ENCODE results near the gene FSCN2.

The FSCN2 gene

DNA sequence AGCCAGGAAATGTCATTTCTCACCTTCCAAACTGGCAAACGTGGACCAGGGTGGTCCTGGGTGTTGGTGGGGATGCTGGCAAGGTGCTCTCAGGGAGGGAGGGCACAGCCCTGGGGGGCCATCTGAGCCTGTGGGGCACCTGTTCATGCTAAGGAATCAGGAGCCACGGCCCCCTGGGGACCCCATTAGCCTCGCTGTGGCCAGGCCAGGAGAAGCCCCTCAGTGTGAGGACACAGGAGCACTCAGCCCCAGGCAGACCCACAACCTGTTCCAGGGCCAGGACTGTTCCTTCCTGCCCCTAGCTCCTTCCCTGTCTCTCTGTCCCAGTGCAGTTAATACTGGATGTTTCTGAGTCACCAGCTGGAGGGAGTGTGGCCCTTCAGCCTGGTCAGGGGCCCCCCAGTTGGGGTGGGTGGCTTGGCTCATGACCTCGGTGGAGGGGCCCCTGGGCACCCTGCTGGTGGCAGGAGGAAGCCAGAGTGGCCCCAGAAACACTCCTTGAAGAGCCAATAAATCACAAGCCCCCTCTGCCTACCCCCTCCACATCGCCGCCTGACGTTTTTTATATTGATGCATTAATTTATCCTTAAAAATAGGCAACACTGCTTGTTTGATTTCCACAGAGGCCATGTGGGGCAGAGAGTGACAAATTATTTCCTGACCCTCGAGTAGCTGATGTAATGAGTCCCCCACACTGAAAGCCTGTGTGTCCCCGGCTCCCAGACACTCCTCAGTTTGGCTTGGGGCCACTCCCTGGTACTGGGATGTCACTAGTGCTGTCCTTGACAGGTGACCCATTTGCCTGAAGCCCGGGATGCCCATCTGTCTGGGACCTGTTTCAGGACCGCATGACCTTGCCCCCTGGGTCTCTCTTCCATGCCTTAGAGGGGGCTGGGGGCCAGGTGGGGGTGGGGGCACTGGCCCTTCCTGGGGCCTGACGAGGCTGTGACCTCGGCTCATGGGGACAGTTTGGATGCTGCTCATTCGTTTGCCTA, 37.9 kb upstream of the FSCN2 start:
- no peak for DNase-seq

DNA sequence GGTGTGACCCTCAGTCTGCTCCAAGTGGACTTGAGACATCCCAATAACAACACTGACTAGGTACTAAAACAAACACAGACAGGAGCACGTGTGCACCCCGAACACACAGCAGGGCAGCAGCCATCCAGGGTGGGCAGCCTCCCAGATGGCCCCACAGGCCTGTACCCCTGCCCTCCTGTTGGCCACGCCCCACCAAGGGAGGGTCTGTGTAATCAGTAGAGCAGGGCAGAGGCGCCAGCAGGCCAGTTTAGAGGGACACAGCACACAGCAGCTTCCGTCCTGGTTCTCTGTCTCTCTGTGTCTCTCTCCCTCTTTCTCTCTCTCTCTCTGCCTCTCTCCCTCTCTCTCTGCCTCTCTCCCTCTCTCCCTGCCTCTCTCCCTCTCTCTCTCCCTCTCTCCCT, 37.0 kb upstream of the FSCN2 start:
- DNase-seq, result no peak

DNA sequence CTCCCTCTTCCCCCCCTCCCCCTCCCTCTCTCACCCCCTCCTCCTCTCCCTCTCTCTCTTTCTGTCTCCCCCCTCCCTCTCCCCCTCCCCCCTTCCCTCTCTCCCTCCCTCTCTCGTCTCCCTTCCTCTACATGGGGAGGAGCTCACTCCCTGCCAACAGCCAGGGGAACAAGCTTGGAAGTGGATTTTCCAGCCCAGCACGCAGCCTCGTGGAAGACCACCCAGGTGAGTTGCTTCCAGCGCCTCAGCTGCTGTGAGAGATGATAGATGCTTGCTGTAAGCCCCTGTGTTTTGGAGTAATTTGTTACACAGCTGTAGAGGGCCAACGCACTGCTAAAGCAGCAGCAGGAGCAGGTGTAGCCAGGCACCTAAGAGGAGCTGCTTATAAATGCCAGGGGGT, 36.4 kb upstream of the FSCN2 start:
- DNase-seq, result peak in 1 of 3 experiments; percentile 19

GRCh38 chr17:81492202-81492601, 36.0 kb upstream of the FSCN2 start:
- DNase-seq, result no peak

DNA sequence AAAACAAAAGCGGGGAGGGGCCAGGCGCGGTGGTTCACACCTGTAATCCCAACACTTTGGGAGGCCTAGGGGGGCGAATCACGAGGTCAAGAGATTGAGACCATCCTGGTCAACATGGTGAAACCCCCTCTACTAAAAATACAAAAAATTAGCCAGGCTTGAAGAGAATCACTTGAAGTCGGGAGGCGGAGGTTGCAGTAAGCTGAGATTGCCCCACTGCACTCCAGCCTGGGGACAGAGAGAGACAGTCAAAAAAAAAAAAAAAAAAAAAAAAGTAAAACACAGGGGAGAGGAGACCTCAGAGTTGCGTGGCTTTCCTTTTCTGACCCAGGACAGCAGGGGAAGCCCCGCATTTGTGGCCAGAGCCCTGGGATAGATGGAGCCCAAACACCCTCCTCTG, 35.5 kb upstream of the FSCN2 start:
- DNase-seq, result no peak

- DNase-seq, result no peak
Observed at GRCh38 chr17:81493198-81494038, 34.8 kb upstream of the FSCN2 start.

DNA sequence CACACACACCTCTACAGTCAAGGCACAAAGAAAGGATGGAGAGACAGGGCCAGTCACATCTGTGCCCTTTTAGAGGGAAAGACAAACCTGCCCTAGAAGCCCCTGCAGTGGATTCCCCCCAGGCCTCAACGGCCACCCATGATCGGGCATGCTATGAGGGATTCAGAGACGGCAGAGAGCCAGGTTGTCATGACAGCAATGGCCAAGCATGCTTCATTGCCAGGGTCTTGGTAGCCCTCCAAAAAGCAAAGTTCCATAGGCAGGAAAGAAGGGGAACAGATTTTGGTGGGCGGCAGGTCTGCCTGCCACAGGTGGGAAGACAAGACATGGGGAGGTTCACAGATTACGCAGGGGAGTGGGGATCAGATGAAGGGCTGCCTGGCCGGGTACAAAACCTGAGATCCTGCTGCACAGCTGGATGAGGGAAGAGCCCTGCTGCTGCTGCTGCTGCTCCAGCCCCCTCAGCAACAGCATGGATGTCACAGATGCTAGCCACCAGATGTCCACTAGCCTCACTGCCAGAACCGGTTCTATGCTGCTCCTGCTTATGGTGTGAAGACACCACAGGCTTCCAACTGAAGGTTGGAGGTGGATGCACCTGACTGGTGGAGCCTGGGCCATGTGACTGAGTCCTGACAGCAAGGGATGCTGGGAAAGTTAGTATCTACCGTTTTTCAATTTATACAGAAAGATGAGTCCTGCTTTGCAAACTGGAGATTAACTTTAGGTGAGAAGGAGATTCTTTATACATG, 33.4 kb upstream of the FSCN2 start:
- DNase-seq, result peak in 2 of 3 experiments; percentile 17 to 57

GRCh38 chr17:81498953-81499600, 29.1 kb upstream of the FSCN2 start:
- no peak for DNase-seq

- no peak for DNase-seq
Observed at GRCh38 chr17:81499601-81499970, 28.6 kb upstream of the FSCN2 start.

- DNase-seq, result no peak
Observed at GRCh38 chr17:81500047-81500446, 28.1 kb upstream of the FSCN2 start.

GRCh38 chr17:81502471-81503017, 25.6 kb upstream of the FSCN2 start:
- DNase-seq, result no peak

- no peak for DNase-seq
Observed at GRCh38 chr17:81503619-81504018, 24.6 kb upstream of the FSCN2 start.

DNA sequence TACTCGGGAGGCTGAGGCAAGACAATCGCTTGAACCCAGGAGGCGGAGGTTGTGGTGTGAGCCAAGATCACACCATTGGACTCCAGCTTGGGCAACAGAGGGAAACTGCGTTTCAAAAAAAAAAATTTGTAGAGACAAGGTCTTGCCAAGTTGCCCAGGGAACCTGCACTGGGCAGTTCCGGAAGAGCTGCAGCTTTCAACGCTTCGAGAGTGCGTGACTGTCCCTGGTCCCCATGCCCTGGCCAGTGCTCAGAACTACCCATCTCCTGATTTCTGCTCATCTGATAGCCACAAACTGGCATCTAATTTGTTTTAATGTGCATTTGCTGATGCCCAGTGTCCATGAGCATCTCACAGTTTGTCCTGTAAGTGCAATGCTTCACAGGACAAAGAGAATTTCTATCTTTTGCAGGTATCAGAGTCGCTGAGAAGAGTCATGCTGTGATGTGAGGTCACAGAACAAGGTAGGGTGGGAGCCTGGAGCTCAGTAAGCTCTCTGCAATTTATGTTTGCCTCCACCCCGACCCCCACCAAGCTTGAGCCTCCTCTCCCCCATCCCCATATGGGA, 19.5 kb upstream of the FSCN2 start:
- DNase-seq, result peak in 1 of 3 experiments; percentile 46

DNA sequence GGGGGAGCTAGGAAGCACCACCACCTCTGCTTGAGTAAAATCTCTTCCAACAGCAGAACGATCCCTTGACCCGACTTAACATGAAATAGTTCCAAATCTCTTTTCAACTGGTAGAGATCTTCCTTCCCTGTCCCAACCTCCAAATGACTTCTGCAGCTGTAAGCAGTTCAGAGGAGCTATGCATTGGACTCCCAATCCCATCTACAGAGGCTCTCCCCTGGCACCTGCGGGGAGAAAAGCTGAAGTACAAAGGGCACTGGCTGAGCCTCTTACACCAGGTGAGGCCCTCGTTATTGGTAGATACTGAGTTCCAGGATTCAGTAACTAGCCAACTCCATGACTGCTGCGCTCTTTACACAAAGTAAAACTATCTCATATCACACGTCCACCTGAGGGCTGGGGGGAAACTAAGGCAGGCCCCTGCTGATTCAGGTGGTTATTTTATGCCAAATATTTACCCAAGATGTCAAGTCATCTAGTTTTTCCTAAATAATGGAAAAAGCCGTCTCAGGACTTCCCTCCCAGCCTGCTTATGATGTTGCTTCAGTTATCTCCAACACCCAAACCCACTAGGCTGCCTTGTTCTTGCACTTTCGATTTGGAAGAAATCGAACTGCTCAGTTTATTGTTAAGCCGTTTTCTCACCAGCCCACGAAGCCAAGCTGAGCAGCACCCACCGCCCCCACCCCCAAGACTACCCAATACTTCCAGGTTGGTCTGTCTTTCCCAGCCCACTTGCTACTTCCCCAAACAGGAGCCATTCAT, 18.8 kb upstream of the FSCN2 start:
- DNase-seq, result peak in 1 of 3 experiments; percentile 44

DNA sequence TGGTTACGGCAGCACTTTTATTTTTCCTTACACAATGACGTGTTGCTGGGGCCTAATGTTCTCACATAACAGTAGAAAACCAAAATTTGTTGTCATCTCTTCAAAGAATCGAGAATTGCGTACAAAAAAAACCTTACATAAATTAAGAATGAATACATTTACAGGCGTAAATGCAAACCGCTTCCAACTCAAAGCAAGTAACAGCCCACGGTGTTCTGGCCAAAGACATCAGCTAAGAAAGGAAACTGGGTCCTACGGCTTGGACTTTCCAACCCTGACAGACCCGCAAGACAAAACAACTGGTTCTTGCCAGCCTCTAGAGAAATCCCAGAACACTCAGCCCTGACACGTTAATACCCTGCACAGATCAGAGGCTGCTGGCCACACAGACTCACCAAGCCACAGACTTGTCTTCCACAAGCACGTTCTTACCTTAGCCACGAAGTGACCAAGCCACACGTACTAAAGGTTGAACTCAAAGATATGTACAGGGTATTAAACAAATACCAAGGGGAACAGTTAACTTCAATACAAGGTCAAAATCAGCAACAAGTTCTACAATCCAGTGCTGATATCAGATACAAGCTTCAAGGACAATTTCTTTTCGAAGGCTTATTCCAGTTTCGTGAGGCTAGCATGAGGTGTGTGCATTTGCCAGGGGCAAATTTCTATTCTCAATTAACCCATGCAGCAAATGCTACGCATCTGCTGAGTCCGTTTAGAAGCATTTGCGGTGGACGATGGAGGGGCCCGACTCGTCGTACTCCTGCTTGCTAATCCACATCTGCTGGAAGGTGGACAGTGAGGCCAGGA, 18.0 kb upstream of the FSCN2 start:
- DNase-seq, result peak in 1 of 3 experiments; percentile 68

- DNase-seq, result peak in 2 of 3 experiments; percentile 37 to 67
Observed at GRCh38 chr17:81510785-81511553, 17.2 kb upstream of the FSCN2 start.

DNA sequence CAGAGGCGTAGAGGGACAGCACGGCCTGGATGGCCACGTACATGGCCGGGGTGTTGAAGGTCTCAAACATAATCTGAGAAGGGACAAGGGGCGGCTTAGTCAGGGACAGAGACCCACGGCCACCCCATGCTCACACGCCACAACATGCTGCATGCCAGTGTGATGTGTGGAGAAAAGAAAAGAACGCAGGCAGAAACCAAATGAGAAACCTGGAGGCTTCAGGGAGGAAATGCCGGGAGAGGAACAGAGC, 16.7 kb upstream of the FSCN2 start:
- no peak for DNase-seq

DNA sequence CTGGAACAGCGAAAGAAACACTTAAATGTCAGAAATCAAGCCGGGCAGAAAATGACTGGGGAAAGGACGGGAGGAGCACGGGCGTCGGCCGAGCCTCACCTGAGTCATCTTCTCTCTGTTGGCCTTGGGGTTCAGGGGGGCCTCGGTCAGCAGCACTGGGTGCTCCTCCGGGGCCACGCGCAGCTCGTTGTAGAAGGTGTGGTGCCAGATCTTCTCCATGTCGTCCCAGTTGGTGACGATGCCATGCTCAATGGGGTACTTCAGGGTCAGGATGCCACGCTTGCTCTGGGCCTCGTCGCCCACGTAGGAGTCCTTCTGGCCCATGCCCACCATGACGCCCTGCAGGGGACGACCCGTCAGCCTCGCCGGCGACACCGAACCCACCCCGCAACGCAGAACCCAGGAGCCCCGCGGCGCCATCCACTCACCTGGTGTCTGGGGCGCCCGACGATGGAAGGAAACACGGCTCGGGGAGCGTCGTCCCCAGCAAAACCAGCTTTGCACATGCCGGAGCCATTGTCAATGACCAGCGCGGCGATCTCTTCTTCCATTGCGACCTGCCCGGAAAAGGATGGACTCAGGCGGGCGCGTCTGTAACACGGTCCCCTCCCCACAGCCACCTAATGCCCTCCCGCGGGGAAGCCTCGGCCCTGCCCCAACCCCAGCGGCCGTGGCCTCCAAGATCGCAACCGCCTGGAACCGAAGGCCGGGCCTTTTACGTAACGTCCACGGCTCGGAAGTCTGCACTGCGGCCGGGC, 16.2 kb upstream of the FSCN2 start:
- peak in 2 of 3 experiments; percentile 48 to 72 for DNase-seq
